AG10803 (cell line): ENCODE data around the gene TMED6.
A peak's percentile ranks its signal among the peaks of the same experiment; 100 is the strongest.

Experiments used
- DNase-seq: peaks from one replicate; pipeline ENCODE4 v3.0.0; 2010; ENCODE audit warnings: low read depth
- H3K4me3 ChIP-seq: 2 replicates; pipeline ENCODE4 v1.5.1; 2011; ENCODE audit warnings: mild to moderate bottlenecking, low read length, control low read depth
- TF ChIP-seq, protein P1 (sequence below): conservative IDR thresholded peaks from 2 replicates; pipeline ENCODE4 v1.5.1; 2011; ENCODE audit warnings: mild to moderate bottlenecking, low read length, control low read depth, inconsistent platforms

TMED6 gene

DNA sequence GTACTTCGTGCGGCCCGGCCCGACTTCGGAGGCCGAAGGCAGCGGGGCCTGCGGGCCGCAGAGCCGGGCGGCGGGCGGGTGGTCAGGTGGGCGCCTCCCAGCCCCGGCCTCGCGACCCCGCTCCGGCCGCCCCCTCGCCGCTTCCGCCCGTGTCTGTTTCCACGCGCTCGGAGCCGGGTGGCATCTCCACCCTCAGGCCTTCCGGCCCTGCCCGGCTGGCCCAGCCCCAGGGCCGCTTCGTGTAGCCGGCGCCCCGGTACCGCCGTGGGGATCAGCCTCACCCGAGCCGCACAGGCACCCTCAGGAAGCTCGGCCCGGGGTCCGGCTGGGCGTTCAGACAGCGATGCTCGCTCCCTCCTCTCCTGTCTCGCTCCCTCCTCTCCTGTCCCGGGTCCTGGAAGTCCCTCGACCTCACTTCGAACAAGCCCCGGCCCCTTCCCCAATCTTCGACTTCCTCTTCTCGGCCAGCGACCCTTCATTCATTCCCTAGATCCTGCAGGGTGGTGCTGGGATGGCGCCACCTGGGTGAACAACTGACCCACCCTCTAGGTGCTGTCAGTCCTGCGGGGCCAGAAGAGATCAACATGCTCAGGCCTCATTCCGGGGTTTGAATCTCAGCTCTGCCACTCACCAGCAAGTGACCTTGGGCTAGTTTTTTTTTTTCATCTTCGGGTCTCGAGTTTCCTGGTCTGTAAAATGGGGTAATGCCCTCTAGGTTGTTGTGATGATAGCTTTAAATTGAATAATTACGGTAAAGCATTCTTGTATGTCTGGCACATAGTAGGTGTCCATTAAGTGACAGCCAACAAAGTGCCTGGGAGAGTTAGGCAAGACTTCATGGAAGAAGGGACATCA lies 39.8 kb downstream of the TMED6 start:
- peak; percentile 28 for DNase-seq
- H3K4me3 ChIP-seq, result peak overlapping the region; percentile 86
- TF ChIP-seq, protein P1, sequence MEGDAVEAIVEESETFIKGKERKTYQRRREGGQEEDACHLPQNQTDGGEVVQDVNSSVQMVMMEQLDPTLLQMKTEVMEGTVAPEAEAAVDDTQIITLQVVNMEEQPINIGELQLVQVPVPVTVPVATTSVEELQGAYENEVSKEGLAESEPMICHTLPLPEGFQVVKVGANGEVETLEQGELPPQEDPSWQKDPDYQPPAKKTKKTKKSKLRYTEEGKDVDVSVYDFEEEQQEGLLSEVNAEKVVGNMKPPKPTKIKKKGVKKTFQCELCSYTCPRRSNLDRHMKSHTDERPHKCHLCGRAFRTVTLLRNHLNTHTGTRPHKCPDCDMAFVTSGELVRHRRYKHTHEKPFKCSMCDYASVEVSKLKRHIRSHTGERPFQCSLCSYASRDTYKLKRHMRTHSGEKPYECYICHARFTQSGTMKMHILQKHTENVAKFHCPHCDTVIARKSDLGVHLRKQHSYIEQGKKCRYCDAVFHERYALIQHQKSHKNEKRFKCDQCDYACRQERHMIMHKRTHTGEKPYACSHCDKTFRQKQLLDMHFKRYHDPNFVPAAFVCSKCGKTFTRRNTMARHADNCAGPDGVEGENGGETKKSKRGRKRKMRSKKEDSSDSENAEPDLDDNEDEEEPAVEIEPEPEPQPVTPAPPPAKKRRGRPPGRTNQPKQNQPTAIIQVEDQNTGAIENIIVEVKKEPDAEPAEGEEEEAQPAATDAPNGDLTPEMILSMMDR, result no peak

DNA sequence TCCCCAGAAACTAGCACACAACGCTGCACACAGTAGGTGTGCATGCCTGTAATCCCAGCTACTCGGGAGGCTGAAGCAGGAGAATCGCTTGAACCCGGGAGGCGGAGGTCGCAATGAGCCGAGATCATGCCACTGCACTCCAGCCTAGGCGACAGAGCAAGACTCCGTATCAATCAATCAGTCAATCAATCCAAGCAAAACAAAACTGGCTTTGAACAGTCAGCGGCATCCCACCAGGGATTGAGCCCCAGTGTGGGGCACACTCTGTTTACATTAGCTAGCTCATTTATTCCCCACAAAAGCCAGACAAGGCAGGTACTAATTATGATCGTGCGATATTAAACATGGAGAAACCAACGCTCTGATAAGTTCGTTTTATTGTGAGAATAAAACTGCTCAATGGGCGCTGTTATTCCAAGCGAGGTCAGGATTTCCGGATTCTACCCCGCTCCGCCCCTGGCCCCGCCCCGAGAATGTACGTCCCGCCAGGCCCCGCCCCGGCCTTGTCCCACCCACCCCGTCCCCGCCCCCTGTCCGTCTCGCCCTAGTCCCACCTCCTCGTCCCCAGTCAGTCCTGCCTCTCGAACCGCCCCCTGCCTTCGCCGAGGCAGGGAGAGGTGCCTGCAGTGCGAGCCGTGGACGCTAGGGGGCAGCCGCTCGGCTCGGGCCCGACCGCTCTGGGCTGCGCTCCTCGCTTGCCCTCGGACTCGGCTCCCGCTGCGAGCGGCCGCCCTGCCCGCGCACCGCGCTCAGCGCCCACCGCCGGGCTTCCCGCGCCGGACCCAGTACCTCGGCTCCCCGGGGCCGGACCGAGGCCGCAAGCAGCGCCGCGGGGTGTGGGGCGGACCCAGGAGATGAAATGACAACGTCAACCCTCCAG lies 40.7 kb downstream of the TMED6 start, which contains the start of gene VPS4A:
Gene VPS4A (plus strand): TSS at position 698 of the 880 bp plus-strand sequence. CDS start 162 bp downstream, at position 860.
- TF ChIP-seq, protein P1, result peak; percentile 62

DNA sequence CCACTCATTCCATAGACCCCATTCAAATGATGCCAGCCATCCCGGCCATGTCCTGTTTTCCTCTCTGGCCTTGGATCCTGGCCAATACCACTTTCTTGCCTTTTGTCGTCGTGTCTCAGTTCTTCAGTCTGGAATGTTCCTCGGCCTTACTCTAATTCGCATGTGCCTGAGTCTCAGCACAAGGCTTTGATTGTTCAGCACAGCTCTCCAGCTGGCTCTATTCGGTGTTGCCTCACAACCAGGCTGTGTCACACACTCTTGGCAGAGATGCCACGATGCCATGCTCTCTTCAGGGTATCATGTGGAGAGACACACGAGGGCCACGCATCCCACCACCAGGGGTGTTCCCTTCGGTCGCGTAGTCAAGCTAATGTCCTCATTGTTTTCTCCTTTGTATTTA lies 42.3 kb downstream of the TMED6 start:
- TF ChIP-seq, protein P1, result no peak
- no peak for DNase-seq
- H3K4me3 ChIP-seq, result no peak overlapping the region

More for the DNA sequence above, 40.7 kb downstream of the TMED6 start, which contains the start of gene VPS4A:
- H3K4me3 ChIP-seq, result peak within 1 kb of the TSS; percentile 86
- DNase-seq, result peak; percentile 95

DNA sequence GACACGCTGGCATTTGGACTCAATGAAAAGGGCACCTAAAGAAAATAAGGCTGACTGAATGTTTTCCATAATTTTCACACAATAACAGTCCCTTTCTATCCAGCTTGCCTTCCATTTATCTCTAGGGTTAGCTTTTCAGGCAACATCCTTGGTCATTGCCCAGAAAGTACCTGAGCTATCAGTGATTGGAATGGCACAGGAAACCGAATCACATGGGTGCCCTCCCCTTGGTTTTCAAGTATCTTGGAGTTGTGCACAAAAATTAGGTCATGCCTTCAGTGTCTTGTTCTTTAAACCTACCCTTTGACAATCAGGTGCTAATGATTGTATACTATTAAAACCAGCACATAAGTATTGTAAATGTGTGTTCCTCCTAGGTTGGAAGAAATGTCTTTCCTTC lies 43.7 kb downstream of the TMED6 start:
- DNase-seq, result no peak
- TF ChIP-seq, protein P1, result no peak
- no peak overlapping the region for H3K4me3 ChIP-seq

DNA sequence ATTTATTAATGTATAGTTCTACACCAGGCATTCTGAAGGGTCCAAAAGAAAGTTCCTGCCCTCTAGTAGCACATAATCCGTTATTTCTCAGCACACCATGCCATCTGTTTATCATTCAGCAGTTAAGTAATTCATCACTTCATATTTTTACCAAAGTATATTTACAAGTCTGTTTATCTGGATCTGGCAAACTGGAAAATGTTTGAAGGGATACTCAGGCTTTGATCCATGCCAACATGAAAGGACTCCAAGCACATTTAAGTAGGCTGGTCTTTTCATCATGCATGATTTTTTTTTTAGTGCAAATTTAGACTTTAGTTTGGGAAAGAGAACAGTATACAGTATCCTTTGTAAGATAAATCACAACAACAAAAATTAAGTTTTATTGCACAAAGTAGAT lies 44.5 kb downstream of the TMED6 start:
- no peak for DNase-seq
- no peak overlapping the region for H3K4me3 ChIP-seq
- TF ChIP-seq, protein P1, result no peak

DNA sequence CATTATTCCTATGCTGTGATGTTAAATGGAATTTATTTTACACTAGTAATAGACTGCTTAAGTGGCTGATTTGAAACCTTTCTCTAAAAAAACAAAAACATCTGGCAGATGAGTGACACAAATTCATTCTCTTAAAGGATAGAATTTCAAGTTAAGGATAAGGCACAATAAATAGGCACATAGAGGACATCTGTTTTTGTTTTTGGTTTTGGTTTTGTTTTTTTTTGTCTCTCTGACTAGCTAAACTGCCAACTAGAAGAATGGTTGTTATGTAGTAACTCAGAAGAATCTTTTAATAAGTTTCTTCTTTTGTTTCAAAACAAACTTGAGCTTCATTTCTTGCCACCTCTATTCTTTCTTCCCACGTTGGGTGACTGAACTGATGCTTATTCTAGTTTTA lies 45.6 kb downstream of the TMED6 start:
- TF ChIP-seq, protein P1, result no peak
- no peak overlapping the region for H3K4me3 ChIP-seq
- DNase-seq, result peak; percentile 64
